Lower leg skin (tissue), 3 donors: ENCODE measurements around the gene A2M.

ENCODE experiments used
- CTCF ChIP-seq, 3 donors: fragments of 450-650 bp; IDR thresholded peaks; one replicate each; pipeline ENCODE4 v1.5.1; 2016; ENCODE audit warnings: antibody characterized with exemption in 3 of 3, mild to moderate bottlenecking in 3 of 3, moderate library complexity in 2 of 3
- POLR2A ChIP-seq, 2 donors: fragments of 450-650 bp; IDR thresholded peaks; one replicate each; pipeline ENCODE4 v1.6.1; 2016 to 2017; ENCODE audit warnings: antibody characterized with exemption in 2 of 2, mild to moderate bottlenecking in 1 of 2, moderate library complexity in 1 of 2

GRCh38 chr12:9106067-9106466, 9.7 kb downstream of the A2M start:
- no peak for TF ChIP-seq CTCF (IDR thresholded peaks at IDR 0.05)
- TF ChIP-seq POLR2A (IDR thresholded peaks at IDR 0.05), result no peak
